PC-9 (cell line): ENCODE measurements around the gene LGALS12. TPM values are rescaled to one million over a fixed set of nuclear protein-coding genes. Genes with fewer than 3 reads are reported as not detected.

Experiments used
- BruUV-seq: library from RNA; stranded (reverse); fragments of 400-500 nt; replicated peaks from 2 replicates; lab custom pipeline; 2021; lab: Mats Ljungman, UMichigan
- CTCF ChIA-PET: fragments of 300-600 bp; sonication (Branson Sonifier 250); formaldehyde crosslinking; loops from one replicate; lab custom pipeline; 2022; ENCODE audit warnings: antibody characterized with exemption; lab: Charles Lee
- POLR2A ChIA-PET: fragments of 300-600 bp; sonication (Branson Sonifier 250); formaldehyde crosslinking; loops from one replicate; lab custom pipeline; 2022; ENCODE audit warnings: antibody characterized with exemption; ENCODE audit not compliant: unreplicated experiment; lab: Charles Lee
- DNase-seq, 2 experiments: peaks; one replicate each; pipeline versions ENCODE4 v3.0.0 to v3.0.0-alpha.2; 2015 to 2022; ENCODE audit warnings: mixed read lengths in 1 of 2
- H2AFZ ChIP-seq: fragments of 200-600 bp; sonication (generic); 2 replicates; pipeline ENCODE4 v1.8.1; 2017; ENCODE audit warnings: antibody characterized with exemption
- H3F3A ChIP-seq: fragments of 200-600 bp; sonication (generic); 2 replicates; pipeline ENCODE4 v1.8.1; 2017; ENCODE audit warnings: antibody characterized with exemption, mild to moderate bottlenecking, low read depth; ENCODE audit not compliant: insufficient read depth
- H3K27ac ChIP-seq: fragments of 200-600 bp; sonication (generic); 2 replicates; pipeline ENCODE4 v1.6.1; 2016; ENCODE audit warnings: mixed run types
- H3K27me3 ChIP-seq: fragments of 200-600 bp; sonication (generic); 2 replicates; pipeline ENCODE4 v1.6.1; 2016; ENCODE audit warnings: low read depth, mixed run types; ENCODE audit not compliant: insufficient read depth
- H3K36me3 ChIP-seq: fragments of 200-600 bp; sonication (generic); 2 replicates; pipeline ENCODE4 v1.6.1; 2016; ENCODE audit warnings: low read depth, mixed run types
- H3K4me1 ChIP-seq: fragments of 200-600 bp; sonication (generic); replicated peaks from 2 replicates; pipeline ENCODE4 v1.6.1; 2016; ENCODE audit warnings: mixed run types; ENCODE audit not compliant: insufficient read depth
- H3K4me2 ChIP-seq: fragments of 200-600 bp; sonication (generic); 2 replicates; pipeline ENCODE4 v1.6.1; 2017; ENCODE audit warnings: mixed run types
- H3K4me3 ChIP-seq: fragments of 200-600 bp; sonication (generic); 2 replicates; pipeline ENCODE4 v1.6.1; 2016; ENCODE audit warnings: mixed run types
- H3K79me2 ChIP-seq: fragments of 200-600 bp; sonication (generic); 2 replicates; pipeline ENCODE4 v1.6.1; 2017; ENCODE audit warnings: low read depth, mixed run types
- H3K9me2 ChIP-seq: fragments of 200-600 bp; sonication (generic); 2 replicates; pipeline ENCODE4 v1.8.1; 2017; ENCODE audit warnings: mild to moderate bottlenecking; ENCODE audit not compliant: insufficient read depth
- H3K9me3 ChIP-seq: fragments of 200-600 bp; sonication (generic); 2 replicates; pipeline ENCODE4 v1.8.1; 2016; ENCODE audit warnings: low read depth; ENCODE audit not compliant: insufficient read depth
- H4K20me1 ChIP-seq: fragments of 200-600 bp; sonication (generic); 2 replicates; pipeline ENCODE4 v1.8.1; 2017; ENCODE audit not compliant: insufficient read depth
- EZH2 ChIP-seq: fragments of 200-600 bp; sonication (generic); IDR thresholded peaks from 2 replicates; pipeline ENCODE4 v1.8.0; 2017; ENCODE audit warnings: antibody characterized with exemption, low read depth
- intact Hi-C: fragments of 100-400 bp; cut with micrococcal nuclease; formaldehyde crosslinking; loops from one replicate; pipeline ENCODE4 v1.10.0; 2022; ENCODE audit not compliant: unreplicated experiment
- total RNA-seq: library from RNA; stranded (reverse); gene quantifications from 2 replicates; pipeline ENCODE4 v1.2.3, GENCODE V29; 2021
- TF ChIP-seq, protein P1 (sequence below): fragments of 200-600 bp; sonication (generic); conservative IDR thresholded peaks from 2 replicates; pipeline ENCODE4 v1.6.1; 2017; ENCODE audit warnings: mixed run types, antibody characterized with exemption, mild to moderate bottlenecking, moderate library complexity

LGALS12 gene
- total RNA-seq, 1 experiment from 2014 or later, result not detected

DNA sequence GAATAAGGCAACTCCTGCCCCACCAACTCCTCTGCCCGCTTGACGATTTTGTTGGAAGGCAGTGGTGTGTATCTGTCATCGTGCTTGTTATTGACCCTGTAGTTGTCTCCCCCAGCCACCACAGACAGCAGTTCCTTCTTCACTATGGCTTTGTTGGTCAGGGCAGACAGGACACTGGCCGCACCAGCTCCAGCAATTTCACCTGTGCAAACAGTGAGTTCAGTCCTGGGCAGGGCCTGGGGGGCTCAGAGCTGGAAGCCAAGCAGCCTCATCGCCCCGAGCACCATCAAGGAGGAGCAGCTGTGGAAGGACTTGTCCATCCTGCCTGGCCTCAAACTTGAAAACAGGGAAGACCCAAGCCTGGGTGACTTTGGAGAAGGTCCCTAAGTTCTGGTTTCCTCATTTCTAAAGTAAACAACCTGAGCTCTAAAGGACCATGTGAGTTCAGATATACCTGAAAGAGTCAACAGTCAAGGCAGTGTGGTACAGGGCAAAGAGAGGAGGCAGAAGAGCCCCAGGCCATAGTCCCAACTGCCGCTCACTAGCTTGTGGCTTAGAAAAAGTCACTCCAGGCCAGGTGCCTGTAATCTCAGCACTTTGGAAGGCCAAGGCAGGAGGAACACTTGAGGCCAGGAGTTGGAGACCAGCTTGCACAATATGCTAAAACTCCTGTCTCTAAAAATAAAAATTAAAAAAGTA is 52.7 kb downstream of the LGALS12 start:
- intact Hi-C loops, result no loop called here
- CTCF ChIA-PET, result no interaction called here
- POLR2A ChIA-PET, result interaction anchor here (0.7 kb wide), 1 partner anchor 173 kb away, joined by 3 read pairs; no protein-coding TSS in a partner anchor
- no peaks in the 10 kb centered on the region for H3F3A ChIP-seq
- H4K20me1 ChIP-seq, result no peaks in the 10 kb centered on the region
- H3K36me3 ChIP-seq, result no peaks in the 10 kb centered on the region
- H3K4me3 ChIP-seq, result no peak overlapping the region
- peak overlapping the region; percentile 15; the same call in 1 of the 2 replicates for H3K4me2 ChIP-seq
- no peaks in the 10 kb centered on the region for H3K9me3 ChIP-seq
- no peaks in the 10 kb centered on the region; the same call in 1 of the 2 replicates for H3K9me2 ChIP-seq
- H3K4me1 ChIP-seq, result peaks cover 18% of the 10 kb centered on the region
- peak overlapping the region; percentile 7; the same call in 1 of the 2 replicates for H3K27ac ChIP-seq
- TF ChIP-seq EZH2, result no peak
- TF ChIP-seq, protein P1, sequence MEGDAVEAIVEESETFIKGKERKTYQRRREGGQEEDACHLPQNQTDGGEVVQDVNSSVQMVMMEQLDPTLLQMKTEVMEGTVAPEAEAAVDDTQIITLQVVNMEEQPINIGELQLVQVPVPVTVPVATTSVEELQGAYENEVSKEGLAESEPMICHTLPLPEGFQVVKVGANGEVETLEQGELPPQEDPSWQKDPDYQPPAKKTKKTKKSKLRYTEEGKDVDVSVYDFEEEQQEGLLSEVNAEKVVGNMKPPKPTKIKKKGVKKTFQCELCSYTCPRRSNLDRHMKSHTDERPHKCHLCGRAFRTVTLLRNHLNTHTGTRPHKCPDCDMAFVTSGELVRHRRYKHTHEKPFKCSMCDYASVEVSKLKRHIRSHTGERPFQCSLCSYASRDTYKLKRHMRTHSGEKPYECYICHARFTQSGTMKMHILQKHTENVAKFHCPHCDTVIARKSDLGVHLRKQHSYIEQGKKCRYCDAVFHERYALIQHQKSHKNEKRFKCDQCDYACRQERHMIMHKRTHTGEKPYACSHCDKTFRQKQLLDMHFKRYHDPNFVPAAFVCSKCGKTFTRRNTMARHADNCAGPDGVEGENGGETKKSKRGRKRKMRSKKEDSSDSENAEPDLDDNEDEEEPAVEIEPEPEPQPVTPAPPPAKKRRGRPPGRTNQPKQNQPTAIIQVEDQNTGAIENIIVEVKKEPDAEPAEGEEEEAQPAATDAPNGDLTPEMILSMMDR, result no peak
- H2AFZ ChIP-seq, result no peak overlapping the region
- DNase-seq, result peak in 1 of 2 experiments; percentile 64
- no peaks in the 10 kb centered on the region for H3K27me3 ChIP-seq
- no peaks in the 10 kb centered on the region for H3K79me2 ChIP-seq
- BruUV-seq, result no TSS peak

DNA sequence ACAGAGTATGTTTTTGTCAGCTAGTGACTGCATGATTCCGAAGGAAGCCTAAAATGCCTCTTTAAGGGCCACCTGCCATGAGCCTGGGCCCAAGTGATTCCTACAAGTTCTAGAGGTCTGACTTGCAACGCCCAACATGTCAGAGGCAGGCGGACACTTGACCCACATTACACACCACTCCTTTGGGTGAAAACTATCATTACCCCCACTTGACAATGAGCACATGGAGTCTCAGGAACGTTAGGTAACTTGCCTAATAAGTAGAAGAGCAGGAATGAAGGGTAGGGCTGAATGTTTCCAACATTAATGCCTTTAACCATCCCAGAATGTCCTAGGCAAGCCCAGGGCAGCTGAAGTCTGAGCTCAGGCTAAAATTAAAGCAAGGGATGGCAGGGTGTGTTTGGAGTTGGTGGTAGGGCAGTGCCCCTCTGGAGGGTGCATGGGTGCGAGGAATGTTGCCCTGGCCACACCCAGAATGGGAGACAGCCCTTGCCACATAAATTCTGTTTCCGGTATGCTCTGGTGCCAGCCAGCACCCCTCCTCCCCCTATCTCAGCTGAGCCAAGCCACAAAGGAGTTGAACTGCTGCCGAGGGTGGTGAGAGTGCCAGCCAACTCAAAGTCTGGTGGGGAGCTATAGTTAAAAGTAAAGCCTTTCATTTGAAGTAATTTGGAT is 54.8 kb downstream of the LGALS12 start:
- Histone ChIP-seq H4K20me1 (no peaks in the 10 kb centered on the region), H3K4me1 (peaks cover 38% of the 10 kb centered on the region), H3K4me3 (no peak overlapping the region), H3F3A (peaks cover 11% of the 10 kb centered on the region; the same call in 1 of the 2 replicates), H3K36me3 (no peaks in the 10 kb centered on the region), H3K27me3 (no peaks in the 10 kb centered on the region), H3K9me2 (no peaks in the 10 kb centered on the region; the same call in 1 of the 2 replicates), H3K9me3 (no peaks in the 10 kb centered on the region), H3K27ac (no peak overlapping the region), H3K4me2 (0 out of 2 replicates have a peak overlapping the region, but pooled peaks have one; percentile 3), H3K79me2 (no peaks in the 10 kb centered on the region), H2AFZ (no peak overlapping the region)
- DNase-seq, result peak in 1 of 2 experiments; percentile 66
- intact Hi-C loops, result loop anchor here (10.0 kb wide), 2 partner anchors 46 to 86 kb away; no protein-coding TSS in a partner anchor
- CTCF ChIA-PET, result interaction anchor here (0.7 kb wide), 1 partner anchor 1614 kb away, joined by 6 read pairs; no protein-coding TSS in a partner anchor
- no TSS peak for BruUV-seq
- POLR2A ChIA-PET, result interaction anchor here (1.0 kb wide), 1 partner anchor 247 kb away, joined by 7 read pairs; no protein-coding TSS in a partner anchor
- TF ChIP-seq EZH2, result no peak
- TF ChIP-seq, protein P1, result no peak
